ENCODE measurements around the gene SSR2. TPM values are rescaled to one million over a fixed set of nuclear protein-coding genes. Genes with fewer than 3 reads are reported as not detected.
A peak's percentile ranks its signal among the peaks of the same experiment; 100 is the strongest.

SSR2 gene
- total RNA-seq, 4 donors from 2014 or later = 118 to 229 (median 137) TPM

GRCh38 chr1:155978325-155978972, 42.3 kb downstream of the SSR2 start, which contains the start of gene ARHGEF2:
Gene ARHGEF2, minus strand, starts transcription at chr1:155978547. Its CDS starts 120 bp downstream, at chr1:155978427.
- intact Hi-C loops (cut with DNase I) = no loop called here
- peaks cover 75 to 91% (median 89%) of the 10 kb centered on the region in 4 donors for H3K4me1 ChIP-seq
- no peaks in the 10 kb centered on the region for H3K27me3 ChIP-seq
- H3K9me3 ChIP-seq = no peaks in the 10 kb centered on the region
- TF ChIP-seq POLR2AphosphoS5 (IDR thresholded peaks at IDR 0.05) = peak; percentile 69 to 83
- no peak for TF ChIP-seq EP300 (IDR thresholded peaks at IDR 0.05)
- TF ChIP-seq CTCF (IDR thresholded peaks at IDR 0.05) = peak in 1 of 3 experiments; percentile 7
- TF ChIP-seq POLR2A (IDR thresholded peaks at IDR 0.05; ENCODE audit: low read depth) = peak; percentile 19
- peak within 1 kb of the TSS; percentile 97 for H3K27ac ChIP-seq (replicated peaks in 1 of 4)
- DNase-seq (ENCODE audit: extremely low spot score) = peak; percentile 96
- WGBS = under 1% methylated on average over 17 of the region's 52 CpGs
- peak within 1 kb of the TSS; percentile 84 to 90 (median 87) for H3K4me3 ChIP-seq
- H3K36me3 ChIP-seq = peaks cover 0 to 5% (median 0%) of the 10 kb centered on the region in 4 donors

GRCh38 chr1:155977690-155978324, 42.9 kb downstream of the SSR2 start:
- Histone ChIP-seq H3K27ac (replicated peaks in 1 of 4) (peak overlapping the region; percentile 97), H3K27me3 (no peaks in the 10 kb centered on the region), H3K4me1 (peaks cover 76 to 91% (median 89%) of the 10 kb centered on the region in 4 donors), H3K4me3 (peak overlapping the region; percentile 84 to 90 (median 87)), H3K36me3 (peaks cover 0 to 7% (median 0%) of the 10 kb centered on the region in 4 donors), H3K9me3 (no peaks in the 10 kb centered on the region)
- intact Hi-C loops (cut with DNase I) = no loop called here
- TF ChIP-seq EP300 (IDR thresholded peaks at IDR 0.05) (no peak), POLR2A (IDR thresholded peaks at IDR 0.05; ENCODE audit: low read depth) (no peak), CTCF (IDR thresholded peaks at IDR 0.05) (no peak), POLR2AphosphoS5 (IDR thresholded peaks at IDR 0.05) (no peak)
- no peak for DNase-seq (ENCODE audit: extremely low spot score)
- under 1% methylated on average over 13 of the region's 52 CpGs for WGBS

- H3K27me3 ChIP-seq = no peaks in the 10 kb centered on the region
- H3K4me3 ChIP-seq = peak overlapping the region; percentile 84 to 90 (median 87)
- H3K9me3 ChIP-seq = no peaks in the 10 kb centered on the region
- no peak for TF ChIP-seq POLR2AphosphoS5 (IDR thresholded peaks at IDR 0.05)
- no peak for TF ChIP-seq POLR2A (IDR thresholded peaks at IDR 0.05; ENCODE audit: low read depth)
- TF ChIP-seq EP300 (IDR thresholded peaks at IDR 0.05) = no peak
- TF ChIP-seq CTCF (IDR thresholded peaks at IDR 0.05) = no peak
- peaks cover 0 to 13% (median under 1%) of the 10 kb centered on the region in 4 donors for H3K36me3 ChIP-seq
- H3K4me1 ChIP-seq = peaks cover 77 to 91% (median 89%) of the 10 kb centered on the region in 4 donors
- H3K27ac ChIP-seq (replicated peaks in 1 of 4) = peak overlapping the region; percentile 97
- DNase-seq (ENCODE audit: extremely low spot score) = no peak
- intact Hi-C loops (cut with DNase I) = no loop called here
- WGBS = 2% methylated on average over 5 of the region's 5 CpGs
Observed at GRCh38 chr1:155976913-155977689, 43.6 kb downstream of the SSR2 start.

- no peak for TF ChIP-seq CTCF (IDR thresholded peaks at IDR 0.05)
- peak in 1 of 2 donors; percentile 60 for TF ChIP-seq POLR2AphosphoS5 (IDR thresholded peaks at IDR 0.05)
- Histone ChIP-seq H3K27ac (replicated peaks in 1 of 4) (peak overlapping the region; percentile 97), H3K36me3 (peaks cover 0 to 16% (median 2%) of the 10 kb centered on the region in 4 donors), H3K9me3 (no peaks in the 10 kb centered on the region), H3K27me3 (no peaks in the 10 kb centered on the region), H3K4me1 (peaks cover 79 to 91% (median 89%) of the 10 kb centered on the region in 4 donors), H3K4me3 (peak overlapping the region; percentile 84 to 90 (median 87))
- no peak for DNase-seq (ENCODE audit: extremely low spot score)
- intact Hi-C loops (cut with DNase I) = no loop called here
- WGBS = 2% methylated on average over 14 of the region's 14 CpGs
Observed at GRCh38 chr1:155976062-155976912, 44.5 kb downstream of the SSR2 start.

All from esophagus muscularis mucosa (tissue), 4 donors.